ENCODE data around the gene TCAP.

The TCAP gene, protein sequence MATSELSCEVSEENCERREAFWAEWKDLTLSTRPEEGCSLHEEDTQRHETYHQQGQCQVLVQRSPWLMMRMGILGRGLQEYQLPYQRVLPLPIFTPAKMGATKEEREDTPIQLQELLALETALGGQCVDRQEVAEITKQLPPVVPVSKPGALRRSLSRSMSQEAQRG

DNA sequence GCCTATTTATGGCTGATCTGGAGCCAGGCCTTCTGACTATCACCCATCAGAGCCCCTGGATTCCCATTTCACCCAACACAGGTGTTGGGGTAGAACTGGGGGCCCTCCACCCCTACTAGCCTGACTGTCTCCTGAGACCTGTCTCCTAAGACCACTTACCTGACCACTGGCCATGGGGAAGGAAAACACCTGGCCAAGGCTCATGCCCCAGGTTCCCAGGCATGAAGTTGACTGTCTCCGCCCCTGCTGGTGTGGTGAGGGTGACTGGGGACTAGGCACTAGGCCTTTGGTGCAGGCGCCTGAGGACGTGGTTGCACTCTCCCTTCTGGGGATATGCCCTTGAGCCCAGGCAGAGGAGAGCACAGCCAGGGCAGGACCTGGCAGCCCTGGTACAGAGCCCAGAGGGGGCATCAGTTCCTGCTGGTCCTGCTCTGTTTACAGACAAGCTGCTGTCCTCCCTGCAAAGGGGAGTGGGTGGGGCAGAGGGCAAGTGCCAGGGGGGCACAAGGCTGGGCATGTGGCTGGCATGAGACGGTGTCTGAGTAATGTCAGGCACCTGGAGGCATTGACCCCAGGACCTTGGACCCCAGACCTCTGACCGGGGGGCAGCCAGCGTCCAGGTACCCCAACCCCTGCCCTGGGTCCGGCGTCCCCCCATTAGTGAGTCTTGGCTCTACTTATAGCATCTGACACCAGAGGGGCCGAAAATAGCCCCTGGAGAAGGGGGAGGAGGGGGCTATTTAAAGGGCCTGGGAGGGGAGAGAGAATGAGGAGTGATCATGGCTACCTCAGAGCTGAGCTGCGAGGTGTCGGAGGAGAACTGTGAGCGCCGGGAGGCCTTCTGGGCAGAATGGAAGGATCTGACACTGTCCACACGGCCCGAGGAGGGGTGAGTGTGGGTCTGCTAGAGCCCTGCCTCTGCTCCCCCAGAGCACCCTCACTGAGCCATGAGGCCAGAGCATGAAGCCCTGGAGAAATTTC, at the start of gene TCAP:
Gene TCAP (plus strand): TSS at position 769 of the 981 bp plus-strand sequence. CDS start 11 bp downstream, at position 780.
- no peak for DNase-seq

DNA sequence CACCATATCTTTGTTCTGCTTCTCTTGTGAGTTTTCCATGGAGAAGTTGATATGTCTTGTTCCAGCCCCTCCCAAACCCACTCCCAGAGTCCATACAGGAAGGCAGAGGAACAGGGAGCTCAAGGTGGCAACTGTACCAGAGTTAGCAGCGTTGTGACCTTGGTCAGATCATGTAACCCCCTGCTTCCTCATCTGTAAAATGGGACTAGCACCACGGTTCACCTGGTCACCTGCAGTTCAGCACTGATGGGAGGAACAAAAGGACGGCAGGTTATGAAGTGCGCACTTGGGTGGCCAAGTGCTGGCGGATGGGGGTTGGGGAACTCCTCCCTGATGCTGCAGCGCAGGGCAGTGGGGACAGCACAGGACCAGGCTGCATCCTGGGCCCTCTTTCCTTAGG, 49.7 kb upstream of the TCAP start:
- DNase-seq: no peak

DNA sequence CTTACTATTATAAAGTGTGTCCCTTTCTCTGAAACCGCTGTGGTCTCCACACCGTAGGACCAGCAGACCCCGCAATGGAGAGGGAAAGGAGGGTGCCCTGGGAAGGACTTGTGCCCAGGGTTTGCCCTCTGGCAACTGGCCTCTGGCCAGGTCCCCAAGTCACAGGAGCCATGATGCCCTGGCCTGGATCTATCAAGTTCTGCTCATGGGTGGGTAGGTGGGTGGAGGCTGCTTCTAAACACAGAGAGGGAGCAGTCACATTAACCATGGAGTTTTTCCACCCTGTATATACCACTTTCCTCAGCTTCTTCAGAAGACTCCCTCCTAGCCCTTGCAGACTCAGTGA, 48.1 kb upstream of the TCAP start:
- no peak for DNase-seq

DNA sequence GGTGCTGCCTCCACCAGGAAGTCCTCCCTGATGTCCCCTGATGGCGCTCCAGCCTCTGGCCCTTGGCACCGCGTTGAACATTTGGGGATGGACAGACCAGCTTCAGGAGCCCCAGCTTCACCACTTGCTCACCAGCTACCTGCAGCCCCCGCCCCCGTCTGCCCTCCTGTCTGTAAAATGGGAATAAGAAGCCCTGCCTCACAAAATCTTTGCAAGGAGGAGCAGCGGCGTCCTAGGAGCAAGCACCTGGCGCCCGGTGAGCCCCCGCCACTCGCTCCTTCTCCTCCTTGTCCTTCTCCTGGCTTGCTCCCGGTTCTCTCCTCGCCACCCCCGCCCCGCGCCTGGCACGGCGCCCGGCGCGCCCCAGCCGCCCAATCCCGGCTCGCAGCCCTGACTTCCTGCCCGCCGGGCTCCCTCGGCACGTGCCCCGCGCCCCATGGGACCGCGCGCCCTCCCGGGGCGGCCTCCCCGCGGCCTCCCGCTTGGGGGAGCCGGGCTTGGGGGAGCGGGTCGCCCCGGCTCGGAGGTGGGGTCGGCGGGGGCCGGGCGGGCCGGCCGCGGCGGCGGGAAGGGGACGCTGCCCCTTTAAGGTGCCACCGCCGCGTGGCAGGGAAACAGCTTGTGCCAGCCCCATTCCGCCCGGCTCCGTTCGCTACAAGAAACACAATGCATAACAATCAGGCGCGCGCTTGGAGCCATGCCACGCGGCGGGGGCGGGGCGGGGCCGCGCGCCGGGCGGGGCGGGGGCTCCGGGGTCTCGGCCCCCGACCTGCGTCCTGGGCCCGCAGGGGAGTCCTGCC, 47.5 kb upstream of the TCAP start:
- DNase-seq: peak; percentile 43

DNA sequence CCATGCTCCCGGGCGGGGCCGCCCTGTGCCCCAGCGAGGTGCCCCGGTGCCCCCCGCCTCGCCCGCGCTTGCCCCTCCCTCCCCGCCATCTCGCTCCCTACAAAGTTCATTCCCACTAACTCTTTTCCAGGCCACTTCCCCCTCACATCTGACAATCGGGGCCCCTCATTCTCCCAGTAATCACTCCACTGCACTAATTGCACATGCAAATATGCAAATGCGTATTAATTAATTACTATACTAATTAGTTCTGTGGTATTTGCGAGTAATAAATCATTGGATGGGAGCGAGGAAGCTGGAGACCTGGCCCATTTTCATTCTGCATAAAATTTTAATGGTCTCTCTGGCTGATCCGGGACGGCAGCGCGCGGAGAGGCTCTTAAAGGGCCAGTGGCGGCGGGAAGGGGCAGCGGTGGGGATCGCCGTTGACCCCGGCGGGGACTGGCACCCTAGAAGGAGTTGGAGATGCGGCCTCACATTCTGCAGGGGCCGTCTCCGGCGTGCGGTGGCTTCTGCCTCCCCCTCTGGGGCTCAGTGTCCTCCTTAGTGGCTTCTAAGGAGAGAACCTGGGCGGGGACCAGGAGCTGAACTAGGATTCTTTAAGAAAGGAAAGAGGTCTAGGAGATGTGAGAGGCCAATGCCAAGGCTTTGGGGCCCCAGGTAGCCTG, 46.8 kb upstream of the TCAP start:
- DNase-seq: no peak

DNA sequence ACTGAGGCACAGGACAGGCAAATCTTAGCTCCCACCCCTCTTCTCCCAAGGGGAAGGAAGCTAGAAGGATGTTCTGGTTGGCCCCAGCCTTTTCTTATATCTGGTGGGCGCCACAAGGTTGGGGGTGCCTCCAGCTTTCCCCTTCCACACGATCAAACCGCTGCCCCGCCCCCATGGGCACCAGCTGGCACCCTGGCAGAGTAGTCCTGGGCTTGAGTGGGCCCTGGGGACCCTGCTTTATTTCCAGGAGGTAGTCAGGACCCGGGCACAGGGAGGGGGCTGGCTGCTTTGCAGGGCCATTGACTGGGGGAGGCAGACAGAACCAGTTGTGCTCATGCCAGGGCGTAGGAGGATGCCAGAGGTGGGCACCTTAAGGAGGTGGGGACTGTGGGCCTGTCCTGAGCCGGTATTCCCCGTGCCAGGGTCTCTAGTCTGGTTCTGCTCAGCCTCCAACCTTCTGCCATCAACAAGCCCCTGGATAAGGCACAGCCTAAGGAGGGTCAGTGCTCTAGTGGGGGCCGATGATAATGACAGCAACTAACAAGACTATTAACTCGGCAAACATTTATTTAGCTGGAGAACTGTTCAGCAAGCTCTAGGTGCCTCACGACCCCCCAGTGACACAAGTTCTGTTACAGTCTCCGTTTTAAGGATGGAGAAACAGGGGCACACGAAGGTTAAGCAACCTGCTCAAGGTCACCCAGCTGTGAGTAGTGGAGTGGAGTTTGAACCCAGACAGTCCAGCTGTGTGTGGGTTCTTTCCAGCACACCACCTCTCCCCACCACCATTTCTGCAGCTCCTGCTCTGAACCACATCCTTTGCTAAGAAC, 46.0 kb upstream of the TCAP start:
- DNase-seq: no peak

DNA sequence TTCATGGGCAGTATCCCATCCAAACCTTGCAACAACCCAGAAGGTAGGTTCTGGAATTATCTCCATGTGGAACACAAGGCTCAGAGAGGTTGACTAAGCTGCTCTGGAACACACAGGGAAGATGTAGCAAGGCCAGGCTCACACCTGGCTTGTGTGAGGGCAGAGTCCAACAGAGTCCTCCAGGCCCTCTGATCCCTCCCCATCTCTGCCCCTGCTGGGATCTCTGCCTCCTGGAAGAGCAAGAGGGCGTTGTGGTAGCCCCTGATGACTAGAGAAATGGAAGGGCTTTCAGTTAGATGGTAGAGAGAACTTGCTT, 45.4 kb upstream of the TCAP start:
- no peak for DNase-seq

DNA sequence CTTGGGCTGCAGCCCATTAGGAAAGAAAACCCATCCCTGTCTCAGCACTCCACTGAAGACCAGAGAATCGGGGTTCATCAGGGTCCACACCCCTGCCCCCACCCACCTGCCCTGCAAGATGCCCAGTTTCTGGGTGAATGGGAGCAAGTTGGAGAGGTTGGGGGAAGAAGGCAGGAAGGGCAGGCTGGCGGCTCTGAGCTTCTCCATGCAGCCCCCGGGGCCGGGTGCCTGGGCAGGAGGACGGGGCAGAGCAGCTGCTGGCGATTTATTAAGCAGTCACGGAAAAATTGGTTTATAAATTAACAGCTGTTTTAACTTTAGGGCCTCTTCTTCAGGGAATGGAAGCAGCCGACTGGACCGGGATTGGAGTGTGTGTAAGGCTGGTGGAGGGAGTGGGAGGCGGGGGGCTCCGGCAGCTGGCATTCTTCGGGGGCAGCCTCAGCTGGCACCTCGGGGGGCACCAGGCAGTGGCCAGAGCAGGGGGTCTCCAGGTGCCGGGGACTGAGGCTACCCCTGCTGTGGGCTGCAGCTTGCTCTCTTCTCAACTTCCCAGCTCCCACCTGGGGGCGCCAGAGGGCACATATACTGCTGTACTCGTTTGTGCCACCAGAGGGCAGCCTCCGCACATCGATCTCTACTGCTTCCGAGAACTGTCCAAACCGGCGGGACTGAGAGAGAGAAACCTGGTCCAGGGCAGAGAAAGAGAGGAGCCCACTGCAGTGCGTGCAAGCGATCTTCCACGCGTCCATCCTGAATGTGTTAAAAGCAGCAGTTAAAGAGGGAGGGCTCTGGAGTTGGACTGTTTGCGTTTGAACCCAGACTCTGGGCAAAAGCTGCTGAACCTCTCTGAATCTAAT, 43.4 kb upstream of the TCAP start:
- peak; percentile 74 for DNase-seq

DNA sequence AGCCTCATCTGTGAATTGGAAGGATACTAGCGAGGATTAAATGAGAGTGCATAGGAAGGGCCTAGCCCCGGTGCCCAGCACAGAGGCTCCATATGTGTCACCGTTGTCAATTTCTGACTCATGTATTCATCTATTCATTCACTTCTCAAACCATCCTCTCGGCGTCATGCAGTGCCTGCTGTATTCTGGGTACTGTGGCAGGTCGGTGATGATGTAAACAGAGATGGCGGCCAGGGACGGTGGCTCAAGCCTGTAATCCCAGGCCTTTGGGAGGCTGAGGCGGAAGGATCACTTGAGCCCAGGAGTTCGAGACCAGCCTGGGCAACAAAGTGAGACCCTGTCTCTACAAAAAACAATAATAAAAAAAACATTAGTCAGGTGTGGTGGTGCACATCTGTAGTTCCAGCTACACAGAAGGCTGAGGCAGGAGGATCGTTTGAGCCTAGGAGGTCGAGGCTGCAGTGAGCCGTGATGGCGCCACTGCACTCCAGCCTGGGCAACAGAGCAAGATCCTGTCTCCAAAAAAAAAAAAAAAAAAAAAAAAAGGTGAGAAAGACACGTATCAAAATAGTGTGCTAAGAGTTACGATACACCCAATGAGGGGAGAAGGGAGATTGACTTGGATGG, 42.7 kb upstream of the TCAP start:
- DNase-seq: no peak

DNA sequence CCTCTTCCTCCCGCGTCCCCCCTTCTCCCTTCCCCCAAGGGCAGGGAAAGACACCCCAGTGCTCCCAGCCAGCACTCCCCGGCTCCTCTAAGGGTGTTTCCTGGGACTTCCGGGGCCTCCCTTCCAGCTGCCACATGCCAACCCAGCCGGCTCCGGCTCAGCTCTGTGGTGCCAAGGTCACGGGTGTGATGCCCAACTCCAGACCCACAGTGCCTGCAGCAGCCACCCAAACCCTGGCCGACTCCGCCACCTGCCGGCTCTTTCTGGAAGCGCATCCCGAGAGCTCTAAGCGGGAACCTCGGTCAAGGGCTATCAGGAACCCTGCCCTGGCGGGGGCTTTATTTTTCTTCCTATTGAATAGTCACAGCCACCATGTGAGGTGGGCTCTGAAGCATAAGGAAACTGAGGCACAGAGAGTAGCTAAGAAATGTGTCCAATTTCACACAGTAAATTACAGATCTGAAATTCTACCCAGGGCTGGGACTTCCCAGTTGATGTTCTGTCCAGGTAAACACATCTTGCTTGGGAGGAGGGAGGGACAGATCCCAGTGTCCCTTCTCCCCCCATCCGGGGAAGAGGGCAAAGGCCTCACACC, 41.7 kb upstream of the TCAP start:
- peak; percentile 54 for DNase-seq

DNA sequence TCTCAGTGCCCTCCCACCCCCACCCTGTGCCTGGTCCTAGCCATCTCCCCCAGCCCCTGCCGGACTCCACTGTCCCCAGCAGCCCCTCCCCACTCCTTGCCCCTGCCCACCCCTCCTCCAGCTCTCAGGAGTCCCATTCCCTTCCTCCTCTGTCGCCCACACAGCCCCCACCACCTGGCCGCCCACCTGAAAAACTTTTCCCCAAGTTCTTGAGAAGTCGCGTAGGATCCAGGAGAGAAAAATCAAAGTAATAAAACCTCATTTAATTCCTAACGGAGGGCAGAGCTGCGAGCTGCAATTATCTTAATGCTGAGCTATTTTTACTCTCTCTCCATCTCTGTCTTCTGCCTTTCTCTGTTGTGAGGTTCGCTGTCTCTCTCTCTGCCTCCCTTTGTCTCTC, 40.8 kb upstream of the TCAP start:
- no peak for DNase-seq

DNA sequence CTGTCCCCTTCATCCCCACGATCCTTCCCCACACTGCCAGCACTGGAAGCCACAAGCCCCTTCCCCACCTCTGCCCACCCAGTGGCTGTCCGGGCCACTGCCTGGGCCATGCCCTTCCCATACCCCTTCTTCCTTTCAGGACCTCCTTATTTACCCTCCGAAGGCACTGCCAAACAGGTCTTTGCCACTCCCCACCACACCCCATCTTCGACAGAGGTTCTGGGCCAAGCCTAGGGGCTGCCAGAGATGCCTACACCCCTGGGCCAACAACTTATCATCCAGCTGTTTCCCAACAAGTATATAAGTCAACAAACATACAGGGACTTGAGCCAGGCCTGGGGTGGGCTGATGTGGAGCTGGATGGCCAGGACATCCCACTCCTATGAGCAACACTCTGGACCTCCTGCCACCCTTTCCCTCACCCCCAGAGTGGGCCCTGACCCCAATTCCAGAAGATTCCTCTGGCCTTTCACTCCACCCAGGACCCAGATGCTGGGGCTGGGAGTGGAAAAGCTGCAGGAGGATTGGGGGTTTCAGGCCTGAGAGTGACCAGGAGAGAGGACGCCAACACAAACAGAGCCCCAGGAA, 39.9 kb upstream of the TCAP start:
- no peak for DNase-seq

DNA sequence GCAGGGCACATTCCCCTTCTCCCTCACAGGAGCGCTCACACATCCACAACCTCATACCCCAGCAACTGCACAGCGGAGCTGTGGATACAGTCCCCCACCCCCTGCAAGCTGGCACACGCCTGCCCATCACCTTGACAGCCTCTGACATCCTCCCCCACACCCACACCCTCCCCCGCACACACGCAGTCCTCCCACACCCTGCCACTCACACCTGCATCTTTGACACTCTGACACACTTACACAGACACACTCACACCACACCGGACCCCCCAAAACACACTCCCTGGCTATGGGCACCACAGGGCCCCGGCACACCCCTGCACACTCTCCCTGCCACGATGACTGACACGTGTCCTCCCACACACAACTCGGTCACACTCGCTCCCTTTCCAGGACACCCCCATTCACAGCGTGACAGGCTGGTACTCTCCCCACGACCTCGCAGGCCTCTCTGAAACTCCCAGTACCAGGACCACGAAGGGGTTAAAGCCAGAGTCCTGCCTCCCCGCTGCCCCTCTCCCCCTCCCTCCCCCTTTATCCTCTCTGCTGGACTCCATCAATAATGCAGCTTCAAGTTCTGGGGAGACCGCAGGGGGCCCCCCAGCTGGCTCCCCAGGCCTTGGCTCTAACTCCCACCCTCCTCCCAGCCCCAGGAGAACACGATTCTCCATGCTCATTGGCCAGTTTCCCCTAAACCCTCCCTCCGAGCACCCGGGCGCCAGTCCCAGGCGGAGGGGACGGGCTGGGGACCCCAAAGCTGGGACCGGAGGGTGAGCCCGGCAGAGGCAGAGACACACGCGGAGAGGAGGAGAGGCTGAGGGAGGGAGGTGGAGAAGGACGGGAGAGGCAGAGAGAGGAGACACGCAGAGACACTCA, 38.7 kb upstream of the TCAP start, which contains the start of gene PPP1R1B:
Gene PPP1R1B (plus strand): TSS at position 782 of the 876 bp plus-strand sequence. CDS start 441 bp downstream, outside the sequence.
- no peak for DNase-seq

DNA sequence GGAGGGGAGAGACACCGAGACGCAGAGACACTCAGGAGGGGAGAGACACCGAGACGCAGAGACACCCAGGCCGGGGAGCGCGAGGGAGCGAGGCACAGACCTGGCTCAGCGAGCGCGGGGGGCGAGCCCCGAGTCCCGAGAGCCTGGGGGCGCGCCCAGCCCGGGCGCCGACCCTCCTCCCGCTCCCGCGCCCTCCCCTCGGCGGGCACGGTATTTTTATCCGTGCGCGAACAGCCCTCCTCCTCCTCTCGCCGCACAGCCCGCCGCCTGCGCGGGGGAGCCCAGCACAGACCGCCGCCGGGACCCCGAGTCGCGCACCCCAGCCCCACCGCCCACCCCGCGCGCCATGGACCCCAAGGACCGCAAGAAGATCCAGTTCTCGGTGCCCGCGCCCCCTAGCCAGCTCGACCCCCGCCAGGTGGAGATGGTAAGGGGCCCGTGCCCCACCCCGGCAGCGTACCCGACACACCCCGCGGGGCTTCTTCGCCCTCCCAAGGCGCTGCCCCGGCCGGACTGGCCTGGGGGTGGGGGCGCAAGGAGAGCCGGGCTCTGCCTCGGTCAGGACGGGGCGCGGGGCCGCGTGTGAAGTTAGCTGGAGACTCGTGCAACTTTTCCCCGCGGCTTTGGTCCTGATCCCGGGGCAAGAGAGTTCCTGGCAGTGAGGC, 38.0 kb upstream of the TCAP start:
- no peak for DNase-seq

DNA sequence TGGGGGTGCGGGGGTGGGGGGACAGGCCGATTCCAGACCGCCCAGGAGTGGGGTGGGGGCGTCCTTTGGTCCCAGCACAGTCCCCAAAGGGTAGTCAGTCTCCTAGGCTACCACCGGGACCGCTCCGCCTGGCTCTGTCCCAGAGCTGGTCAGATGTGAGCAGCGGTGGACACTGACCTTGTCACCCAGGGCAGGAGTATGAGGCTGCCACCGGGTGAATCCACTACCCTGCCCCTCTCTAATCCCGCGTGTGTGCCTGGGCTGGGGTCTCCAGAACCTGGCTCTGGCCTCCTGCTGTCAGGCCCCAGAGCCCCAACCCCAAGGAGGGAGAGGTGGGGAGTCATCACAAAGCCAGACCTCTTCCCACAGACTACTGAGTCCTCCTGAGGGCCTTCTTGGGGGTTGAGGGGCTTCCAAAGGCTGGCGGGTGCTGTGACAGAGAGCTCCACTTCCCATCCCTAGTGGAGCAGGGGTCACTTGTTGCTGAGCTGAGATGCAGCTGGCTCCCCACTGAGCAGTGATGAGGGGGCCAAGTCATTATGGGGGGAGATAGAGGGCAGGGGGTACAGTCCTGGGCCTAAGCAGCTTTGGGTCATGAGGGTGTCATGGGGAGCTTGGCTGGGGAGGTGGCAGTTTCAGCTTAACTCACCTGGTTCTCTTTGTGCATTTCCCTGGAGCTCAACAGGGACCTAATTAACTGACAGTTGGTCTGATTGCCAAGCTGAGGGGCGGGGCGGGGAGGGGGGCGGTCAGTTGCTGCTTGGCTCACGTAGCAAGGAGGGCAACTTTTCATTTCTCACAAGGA, 37.2 kb upstream of the TCAP start:
- DNase-seq: no peak

DNA sequence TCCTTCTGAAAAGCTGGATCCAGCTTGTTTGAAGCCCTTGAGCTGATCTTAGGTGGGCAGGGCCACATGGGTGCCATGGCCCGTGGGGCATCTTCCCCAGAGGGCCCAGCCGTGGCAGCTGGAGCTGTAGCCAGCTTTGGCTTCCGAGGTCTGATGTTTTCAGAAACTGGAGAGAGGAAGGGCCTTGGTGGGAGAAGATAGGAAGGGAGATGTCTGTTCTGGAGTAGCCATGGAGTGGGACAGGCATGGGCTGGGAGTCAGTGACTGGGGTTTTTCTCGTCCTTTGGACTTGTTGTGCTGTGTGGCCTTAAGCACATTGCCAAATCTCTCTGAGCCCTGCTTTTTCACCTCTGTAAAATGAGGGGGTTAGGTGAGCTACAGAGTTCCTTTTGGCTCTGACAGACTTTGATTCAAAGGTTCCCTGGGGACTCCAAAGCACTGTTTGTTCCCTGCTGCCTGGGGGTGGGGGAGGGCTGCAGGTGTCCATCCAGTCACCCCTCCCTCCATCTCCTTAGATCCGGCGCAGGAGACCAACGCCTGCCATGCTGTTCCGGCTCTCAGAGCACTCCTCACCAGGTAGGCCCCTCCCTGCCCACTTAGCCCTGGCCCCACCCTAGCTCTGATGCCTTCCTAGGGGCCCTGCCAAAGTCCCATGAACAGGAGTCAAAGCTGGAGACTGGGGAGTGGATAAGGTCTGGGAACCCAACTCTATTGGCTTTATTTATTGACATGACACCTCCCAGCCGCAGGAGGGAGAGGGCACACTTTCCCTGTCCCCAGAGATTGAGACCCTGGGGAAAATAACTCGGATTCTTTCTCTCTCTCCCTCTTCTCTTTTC, 36.3 kb upstream of the TCAP start:
- DNase-seq: no peak
